Stomach smooth muscle (tissue), 2 donors: ENCODE measurements around the gene UBAP2.

Experiments
- H3K27ac ChIP-seq: one replicate; pipeline ENCODE4 v1.7.0; 2013; ENCODE audit warnings: mild to moderate bottlenecking, low read length, inconsistent platforms
- H3K27me3 ChIP-seq, 2 donors: one replicate each; pipeline ENCODE4 v1.7.0; 2013; ENCODE audit warnings: low read length in 2 of 2; ENCODE audit not compliant: insufficient read depth in 2 of 2, control insufficient read depth in 1 of 2
- H3K36me3 ChIP-seq, 2 donors: one replicate each; pipeline ENCODE4 v1.7.0; 2013; ENCODE audit warnings: low read length in 2 of 2; ENCODE audit not compliant: control insufficient read depth in 2 of 2, insufficient read depth in 2 of 2
- H3K4me1 ChIP-seq: one replicate; pipeline ENCODE4 v1.7.0; 2013; ENCODE audit warnings: low read length; ENCODE audit not compliant: control insufficient read depth, insufficient read depth
- H3K4me3 ChIP-seq, 2 donors: one replicate each; pipeline ENCODE4 v1.7.0; 2013; ENCODE audit warnings: low read length in 2 of 2
- H3K9ac ChIP-seq, 2 donors: one replicate each; pipeline ENCODE4 v1.7.0; 2013; ENCODE audit warnings: low read length in 2 of 2, mild to moderate bottlenecking in 1 of 2
- H3K9me3 ChIP-seq, 2 donors: one replicate each; pipeline ENCODE4 v1.7.0; 2013; ENCODE audit warnings: low read length in 2 of 2; ENCODE audit not compliant: control insufficient read depth in 2 of 2
- donor health status: healthy.
- donor health status: Pancreatic carcinoma.

UBAP2 gene

DNA sequence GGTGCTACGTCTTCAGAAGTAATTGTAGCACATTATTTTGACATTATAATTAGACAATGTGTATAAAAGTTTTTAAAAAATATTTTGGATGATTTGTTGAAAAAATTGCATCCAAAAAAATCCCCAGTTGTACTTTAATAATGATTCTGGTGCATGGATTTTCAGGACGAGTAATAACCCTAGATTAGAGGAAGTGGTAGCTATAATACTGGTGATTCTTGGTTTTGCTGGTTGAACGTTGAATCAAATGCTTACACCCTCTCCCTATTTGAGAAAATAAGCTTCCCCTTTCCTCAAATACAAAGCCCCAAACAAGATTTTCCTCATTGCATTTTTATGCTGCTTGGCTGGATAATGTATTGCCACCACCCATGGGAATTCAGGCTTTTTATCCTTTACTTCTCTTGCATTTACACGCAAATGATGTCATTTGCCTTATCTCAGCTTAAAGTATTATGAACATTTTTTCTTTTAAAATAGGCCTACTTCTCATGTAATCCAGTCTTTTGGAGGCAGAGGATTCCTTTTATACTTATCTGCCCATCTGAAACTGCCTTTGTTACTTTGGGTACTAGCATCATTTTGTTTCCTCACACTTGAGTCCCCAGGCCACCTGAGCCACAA lies 145.4 kb downstream of the UBAP2 start:
- Histone ChIP-seq H3K27me3 (no peaks in the 10 kb centered on the region), H3K9ac (no peak overlapping the region), H3K27ac (no peak overlapping the region), H3K4me1 (peaks cover 5% of the 10 kb centered on the region), H3K36me3 (peaks cover 10 to 13% of the 10 kb centered on the region in 2 donors), H3K4me3 (no peak overlapping the region), H3K9me3 (no peaks in the 10 kb centered on the region)

DNA sequence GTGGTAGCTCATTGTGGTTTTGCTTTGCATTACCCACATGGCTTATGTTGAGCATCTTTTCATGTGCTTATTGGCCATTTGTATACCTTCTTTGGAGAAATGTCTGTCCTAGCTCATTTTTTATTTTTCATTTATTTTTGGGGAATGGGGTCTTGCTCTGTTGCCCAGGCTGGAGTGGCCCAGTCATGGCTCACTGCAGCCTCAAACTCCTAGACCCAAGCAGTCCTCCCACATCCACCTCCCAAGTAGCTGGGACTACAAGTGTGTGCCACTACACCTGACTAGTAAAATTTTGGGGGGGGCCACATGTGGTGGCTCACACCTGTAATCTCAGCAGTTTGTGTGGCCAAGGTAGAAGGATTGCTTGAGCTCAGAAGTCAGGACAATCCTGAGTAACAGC lies 154.4 kb downstream of the UBAP2 start:
- H3K27me3 ChIP-seq: no peaks in the 10 kb centered on the region
- no peaks in the 10 kb centered on the region for H3K36me3 ChIP-seq
- H3K9ac ChIP-seq: no peak overlapping the region
- no peak overlapping the region for H3K27ac ChIP-seq
- H3K9me3 ChIP-seq: no peaks in the 10 kb centered on the region
- no peak overlapping the region for H3K4me3 ChIP-seq
- no peaks in the 10 kb centered on the region for H3K4me1 ChIP-seq

DNA sequence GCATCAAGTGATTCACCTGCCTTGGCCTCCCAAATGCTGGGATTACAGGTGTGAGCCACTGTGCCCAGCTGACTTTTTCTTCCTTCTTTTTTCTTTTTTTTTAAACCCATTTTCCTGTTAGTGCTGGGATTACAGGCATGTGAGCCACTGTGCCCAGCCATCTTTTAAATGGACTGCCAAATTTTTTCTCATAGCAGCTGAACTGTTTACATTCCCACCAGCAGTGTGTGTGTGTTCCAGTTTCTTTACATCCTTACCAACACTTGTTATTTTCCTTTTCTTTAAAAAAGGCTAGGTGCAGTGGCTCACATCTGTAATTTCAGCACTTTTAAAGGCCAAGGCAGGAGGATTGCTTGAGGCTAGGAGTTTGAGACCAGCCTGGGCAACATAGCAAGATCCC lies 154.8 kb downstream of the UBAP2 start:
- Histone ChIP-seq H3K4me3 (no peak overlapping the region), H3K9me3 (no peaks in the 10 kb centered on the region), H3K27me3 (no peaks in the 10 kb centered on the region), H3K27ac (no peak overlapping the region), H3K4me1 (no peaks in the 10 kb centered on the region), H3K9ac (no peak overlapping the region), H3K36me3 (no peaks in the 10 kb centered on the region)

DNA sequence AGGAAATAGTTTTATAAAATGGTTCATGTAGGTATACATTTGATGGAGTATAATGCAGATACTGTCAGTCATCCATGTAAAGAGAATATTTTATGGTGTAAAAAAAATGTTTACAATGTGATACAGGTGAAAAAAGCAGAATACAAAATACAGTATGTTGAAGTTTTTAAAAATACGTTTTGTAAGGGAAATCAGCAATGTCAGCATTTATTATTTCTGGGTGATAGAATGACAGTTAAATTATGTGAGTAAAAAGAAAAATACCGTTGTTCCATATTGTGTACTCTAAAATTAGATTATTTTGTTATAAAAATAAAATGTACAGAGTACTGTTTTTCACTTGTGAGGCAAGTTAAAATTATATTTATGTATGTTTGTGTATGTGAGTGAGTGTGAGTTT lies 162.7 kb downstream of the UBAP2 start:
- no peaks in the 10 kb centered on the region for H3K27me3 ChIP-seq
- no peaks in the 10 kb centered on the region for H3K36me3 ChIP-seq
- H3K27ac ChIP-seq: no peak overlapping the region
- H3K9me3 ChIP-seq: no peaks in the 10 kb centered on the region
- peaks cover 4% of the 10 kb centered on the region for H3K4me1 ChIP-seq
- H3K9ac ChIP-seq: no peak overlapping the region
- no peak overlapping the region for H3K4me3 ChIP-seq

DNA sequence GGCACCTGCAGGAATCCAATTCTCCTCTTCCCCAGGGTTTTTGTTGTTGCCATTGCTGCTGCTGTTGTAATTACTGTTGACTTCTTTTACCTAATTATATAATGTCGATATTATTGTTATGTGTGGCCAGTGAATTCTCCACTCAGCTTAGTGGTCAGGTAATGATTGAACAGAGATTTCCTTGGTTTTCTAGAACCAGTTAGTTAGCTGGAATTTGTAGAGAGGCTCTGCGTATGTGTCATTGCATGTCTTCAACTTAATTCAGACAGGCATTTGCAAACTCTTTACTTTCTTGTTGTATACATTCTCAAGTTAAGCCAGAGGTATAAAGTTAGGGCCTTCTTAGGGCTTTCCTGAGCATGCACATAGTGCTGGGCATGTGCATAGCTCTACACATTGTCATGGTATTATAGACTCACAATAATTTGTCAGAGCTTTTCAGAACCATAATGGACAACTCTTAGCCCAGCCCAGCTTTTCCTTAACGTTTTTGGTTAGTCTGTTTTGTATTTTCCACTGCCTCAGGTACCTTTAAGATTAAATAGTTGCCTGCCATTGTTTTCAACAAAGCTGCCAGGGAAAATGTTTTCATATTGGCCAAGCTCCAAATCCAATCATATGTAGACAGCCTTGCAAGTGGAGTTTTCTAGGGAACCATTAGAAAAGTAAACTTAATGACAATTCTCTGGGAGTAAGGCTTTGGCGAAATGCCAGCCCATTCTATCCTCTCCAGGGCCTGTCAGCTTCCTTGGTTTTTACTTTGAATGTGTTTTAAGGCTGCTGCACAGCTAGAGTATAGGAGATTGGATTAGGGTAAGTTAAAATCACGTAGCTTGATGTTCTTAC lies 163.6 kb downstream of the UBAP2 start:
- Histone ChIP-seq H3K36me3 (no peaks in the 10 kb centered on the region), H3K4me1 (peaks cover 4% of the 10 kb centered on the region), H3K9ac (no peak overlapping the region), H3K27ac (no peak overlapping the region), H3K9me3 (no peaks in the 10 kb centered on the region), H3K4me3 (no peak overlapping the region), H3K27me3 (no peaks in the 10 kb centered on the region)

DNA sequence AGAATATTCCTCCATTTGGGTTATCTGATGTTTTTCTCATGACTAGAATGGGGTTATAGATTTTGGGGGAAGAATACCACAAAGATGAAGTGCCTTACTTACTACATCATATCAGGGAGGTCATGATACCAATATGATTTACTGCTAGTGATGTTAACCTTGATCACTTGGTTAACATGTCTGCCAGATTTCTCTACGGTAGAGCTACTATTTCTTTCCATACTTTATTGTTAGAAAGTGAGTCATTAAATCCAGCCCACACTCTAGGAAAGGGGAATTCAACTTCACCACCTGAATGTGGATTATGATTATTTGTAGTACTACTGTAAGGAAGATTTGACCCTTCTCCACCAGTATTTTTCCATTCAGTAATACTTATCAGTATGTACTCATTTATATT lies 167.1 kb downstream of the UBAP2 start:
- H3K9ac ChIP-seq: no peak overlapping the region
- no peaks in the 10 kb centered on the region for H3K36me3 ChIP-seq
- H3K4me1 ChIP-seq: peaks cover 14% of the 10 kb centered on the region
- no peak overlapping the region for H3K27ac ChIP-seq
- H3K9me3 ChIP-seq: no peaks in the 10 kb centered on the region
- H3K4me3 ChIP-seq: no peak overlapping the region
- no peaks in the 10 kb centered on the region for H3K27me3 ChIP-seq

DNA sequence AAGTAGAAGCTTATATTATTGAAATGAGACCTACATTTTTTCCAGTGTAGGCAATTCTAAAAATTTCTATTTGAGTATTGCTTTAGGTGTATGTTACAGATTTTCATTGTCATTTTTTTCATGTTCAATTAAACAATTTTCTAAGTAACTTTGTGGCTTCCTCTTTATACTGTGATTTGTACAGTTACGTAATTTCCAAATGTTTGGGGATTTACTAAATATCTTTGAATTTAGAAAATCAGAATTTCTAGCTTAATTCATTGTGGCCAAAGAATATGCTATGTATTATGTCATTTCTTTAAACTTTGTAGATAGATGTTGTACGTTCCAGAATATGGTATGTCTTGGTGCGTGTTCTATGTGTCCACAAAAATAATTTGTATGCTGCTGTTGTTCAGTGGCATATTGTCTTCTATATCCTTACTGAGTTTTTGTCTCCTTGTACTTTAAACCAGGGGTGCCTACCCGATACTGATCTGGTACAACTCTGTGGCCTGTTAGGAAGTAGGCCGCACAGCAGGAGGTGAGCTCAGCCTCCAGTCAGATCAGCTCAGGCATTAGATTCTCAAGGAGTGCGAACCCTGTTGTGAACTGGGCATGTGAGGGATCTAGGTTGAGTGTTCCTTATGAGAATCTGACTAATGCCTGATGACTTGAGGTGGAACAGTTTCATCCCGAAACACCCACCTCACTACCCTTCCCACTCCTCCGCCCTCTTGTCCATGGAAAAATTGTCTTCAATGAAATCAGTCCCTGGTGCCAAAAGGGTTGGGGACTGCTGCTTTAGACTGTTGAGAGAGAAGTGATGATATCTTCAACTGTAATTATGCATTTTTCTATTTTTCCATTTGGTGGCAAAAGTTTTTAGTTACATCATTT lies 168.2 kb downstream of the UBAP2 start:
- Histone ChIP-seq H3K9ac (no peak overlapping the region), H3K27me3 (no peaks in the 10 kb centered on the region), H3K36me3 (no peaks in the 10 kb centered on the region), H3K9me3 (no peaks in the 10 kb centered on the region), H3K27ac (no peak overlapping the region), H3K4me1 (peaks cover 13% of the 10 kb centered on the region), H3K4me3 (no peak overlapping the region)

DNA sequence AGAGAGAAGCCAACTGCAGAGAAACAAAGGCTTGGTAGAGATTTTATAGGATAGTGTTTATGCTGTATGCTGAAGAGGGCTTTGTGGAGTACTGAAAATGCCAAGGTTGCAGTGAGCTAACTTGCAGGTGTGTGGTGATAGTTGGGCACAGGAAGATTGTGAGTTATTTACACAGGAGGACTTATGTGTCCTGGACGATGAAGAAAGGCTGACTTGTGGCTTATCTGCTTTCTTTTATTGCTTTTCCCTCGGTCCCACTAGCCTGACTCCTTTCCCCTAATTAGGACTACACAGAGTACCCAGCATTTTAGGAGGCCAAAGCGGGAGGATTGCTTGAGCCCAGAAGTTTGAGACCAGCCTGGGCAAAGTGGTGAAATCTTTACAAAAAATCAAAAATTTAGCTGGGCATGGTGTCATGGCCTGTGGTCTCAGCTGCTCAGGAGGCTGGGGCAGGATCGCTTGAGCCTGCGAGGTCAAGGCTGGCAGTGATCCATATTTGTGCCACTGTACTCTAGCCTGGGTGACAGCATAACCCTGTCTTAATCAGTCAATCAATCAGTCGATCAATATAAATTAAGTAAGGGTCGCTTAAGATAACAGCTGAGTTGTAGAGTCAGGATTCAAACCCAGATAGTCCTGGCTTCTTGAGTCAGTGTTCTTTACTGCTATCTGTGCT lies 169.9 kb downstream of the UBAP2 start:
- no peak overlapping the region for H3K4me3 ChIP-seq
- no peaks in the 10 kb centered on the region for H3K36me3 ChIP-seq
- H3K4me1 ChIP-seq: peaks cover 9% of the 10 kb centered on the region
- H3K27me3 ChIP-seq: no peaks in the 10 kb centered on the region
- H3K27ac ChIP-seq: no peak overlapping the region
- no peak overlapping the region for H3K9ac ChIP-seq
- H3K9me3 ChIP-seq: no peaks in the 10 kb centered on the region

DNA sequence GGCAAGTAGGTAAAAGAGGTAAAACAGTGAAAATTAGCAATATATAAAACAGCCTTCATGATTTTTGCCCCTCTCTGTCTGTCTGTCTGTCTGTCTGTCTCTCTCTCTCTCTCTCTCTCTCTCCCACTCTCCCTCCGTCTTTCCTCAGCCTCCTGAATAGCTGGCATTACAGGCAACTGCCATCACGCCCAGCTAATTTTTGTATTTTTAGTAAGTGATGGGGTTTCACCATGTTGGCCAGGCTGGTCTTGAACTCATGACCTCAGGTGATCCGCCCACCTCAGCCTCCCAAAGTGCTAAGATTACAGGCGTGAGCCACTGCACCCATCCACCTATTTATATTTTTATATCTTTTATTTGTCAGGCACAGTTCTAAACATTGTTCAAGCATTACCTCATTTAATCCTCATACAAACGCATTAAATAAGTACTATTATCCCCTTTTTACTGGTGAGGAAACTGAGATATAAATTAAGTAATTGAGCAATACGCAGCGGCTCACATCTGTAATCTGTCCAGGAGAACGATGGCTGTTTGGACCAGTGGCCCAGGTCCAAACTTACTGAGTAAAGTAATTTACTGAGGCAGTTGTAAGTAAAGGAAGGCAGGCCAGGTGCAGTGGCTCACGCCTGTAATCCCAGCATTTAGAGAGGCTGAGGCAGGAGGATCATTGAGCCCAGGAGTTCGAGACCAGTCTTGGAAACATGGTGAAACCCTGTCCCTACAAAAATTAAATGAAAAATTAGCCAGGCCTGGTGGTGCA lies 170.8 kb downstream of the UBAP2 start:
- Histone ChIP-seq H3K9me3 (no peaks in the 10 kb centered on the region), H3K4me1 (peaks cover 9% of the 10 kb centered on the region), H3K36me3 (no peaks in the 10 kb centered on the region), H3K4me3 (no peak overlapping the region), H3K27me3 (no peaks in the 10 kb centered on the region), H3K9ac (no peak overlapping the region), H3K27ac (no peak overlapping the region)
